Muscle layer of duodenum (tissue), 2 donors: ENCODE results near the gene CSAD.

Source experiments
- H3K27ac ChIP-seq: one replicate; pipeline ENCODE4 v1.7.0; 2013; ENCODE audit warnings: mild to moderate bottlenecking, low read length
- H3K27me3 ChIP-seq: one replicate; pipeline ENCODE4 v1.7.0; 2013; ENCODE audit warnings: low read depth, mild to moderate bottlenecking, control low read depth, low read length
- H3K36me3 ChIP-seq, 2 donors: one replicate each; pipeline ENCODE4 v1.7.0; 2013; ENCODE audit warnings: low read length in 2 of 2, control low read depth in 1 of 2, mild to moderate bottlenecking in 1 of 2; ENCODE audit not compliant: insufficient read depth in 2 of 2, control insufficient read depth in 1 of 2
- H3K4me1 ChIP-seq, 2 donors: one replicate each; pipeline ENCODE4 v1.7.0; 2013; ENCODE audit warnings: low read length in 2 of 2, mild to moderate bottlenecking in 2 of 2, control low read depth in 1 of 2, moderate library complexity in 1 of 2; ENCODE audit not compliant: insufficient read depth in 2 of 2, control insufficient read depth in 1 of 2
- H3K4me3 ChIP-seq, 2 donors: one replicate each; pipeline ENCODE4 v1.7.0; 2013; ENCODE audit warnings: low read length in 2 of 2, low read depth in 1 of 2, mild to moderate bottlenecking in 1 of 2
- H3K9me3 ChIP-seq, 2 donors: one replicate each; pipeline ENCODE4 v1.7.0; 2013; ENCODE audit warnings: low read length in 2 of 2, control low read depth in 1 of 2, mild to moderate bottlenecking in 1 of 2; ENCODE audit not compliant: control insufficient read depth in 1 of 2
- donor health status: healthy.

The CSAD gene, protein sequence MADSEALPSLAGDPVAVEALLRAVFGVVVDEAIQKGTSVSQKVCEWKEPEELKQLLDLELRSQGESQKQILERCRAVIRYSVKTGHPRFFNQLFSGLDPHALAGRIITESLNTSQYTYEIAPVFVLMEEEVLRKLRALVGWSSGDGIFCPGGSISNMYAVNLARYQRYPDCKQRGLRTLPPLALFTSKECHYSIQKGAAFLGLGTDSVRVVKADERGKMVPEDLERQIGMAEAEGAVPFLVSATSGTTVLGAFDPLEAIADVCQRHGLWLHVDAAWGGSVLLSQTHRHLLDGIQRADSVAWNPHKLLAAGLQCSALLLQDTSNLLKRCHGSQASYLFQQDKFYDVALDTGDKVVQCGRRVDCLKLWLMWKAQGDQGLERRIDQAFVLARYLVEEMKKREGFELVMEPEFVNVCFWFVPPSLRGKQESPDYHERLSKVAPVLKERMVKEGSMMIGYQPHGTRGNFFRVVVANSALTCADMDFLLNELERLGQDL

DNA sequence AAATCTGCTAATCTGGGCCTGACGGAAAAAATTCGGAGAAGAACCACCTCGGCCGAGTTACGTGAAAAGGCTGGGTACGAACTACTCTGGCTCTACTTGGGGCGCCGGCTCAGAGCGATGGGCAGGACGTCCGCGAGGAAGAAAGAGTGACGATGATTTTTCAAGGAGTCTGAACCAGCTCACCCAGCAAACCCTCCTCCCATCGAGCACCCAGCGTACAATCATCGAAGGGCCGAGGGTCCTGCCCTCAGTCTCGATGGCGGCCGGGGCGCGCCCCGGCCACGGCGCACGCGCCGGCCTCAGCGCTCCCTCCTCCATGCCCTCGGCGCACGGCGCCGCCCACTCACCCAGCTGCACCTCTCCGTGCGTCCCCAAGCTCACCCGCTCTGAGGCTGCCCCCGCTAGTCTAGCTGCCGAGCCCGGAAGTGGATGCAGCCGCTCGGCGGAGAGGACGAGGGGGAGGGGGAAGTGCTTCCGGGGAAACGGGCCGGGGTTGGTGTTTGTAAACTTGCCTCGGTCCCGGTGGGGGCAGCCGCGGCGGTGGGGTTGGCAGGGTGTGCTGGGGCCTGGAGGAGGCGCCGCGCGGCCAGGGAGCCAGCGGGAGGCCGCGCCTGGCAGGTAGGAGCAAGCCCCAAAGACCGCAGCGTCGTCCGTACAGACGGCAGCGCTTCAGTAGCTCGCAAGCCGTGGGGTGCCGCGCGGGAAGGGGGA is at the start of gene CSAD, which contains the start of gene ZNF740:
TSS of gene CSAD (minus strand) at position 706 of the 711 bp plus-strand sequence. CDS start 7,455 bp downstream, outside the sequence.
TSS of gene ZNF740 (plus strand) at position 503 of the 711 bp plus-strand sequence. CDS start 1,262 bp downstream, outside the sequence.
- peaks cover 22 to 24% of the 10 kb centered on the region in 2 donors for H3K36me3 ChIP-seq
- H3K27me3 ChIP-seq = no peaks in the 10 kb centered on the region
- H3K4me1 ChIP-seq = peaks cover 21 to 41% of the 10 kb centered on the region in 2 donors
- peak within 1 kb of the TSS; percentile 80 for H3K27ac ChIP-seq
- H3K9me3 ChIP-seq = no peaks in the 10 kb centered on the region
- H3K4me3 ChIP-seq = peak within 1 kb of the TSS; percentile 77 to 86

DNA sequence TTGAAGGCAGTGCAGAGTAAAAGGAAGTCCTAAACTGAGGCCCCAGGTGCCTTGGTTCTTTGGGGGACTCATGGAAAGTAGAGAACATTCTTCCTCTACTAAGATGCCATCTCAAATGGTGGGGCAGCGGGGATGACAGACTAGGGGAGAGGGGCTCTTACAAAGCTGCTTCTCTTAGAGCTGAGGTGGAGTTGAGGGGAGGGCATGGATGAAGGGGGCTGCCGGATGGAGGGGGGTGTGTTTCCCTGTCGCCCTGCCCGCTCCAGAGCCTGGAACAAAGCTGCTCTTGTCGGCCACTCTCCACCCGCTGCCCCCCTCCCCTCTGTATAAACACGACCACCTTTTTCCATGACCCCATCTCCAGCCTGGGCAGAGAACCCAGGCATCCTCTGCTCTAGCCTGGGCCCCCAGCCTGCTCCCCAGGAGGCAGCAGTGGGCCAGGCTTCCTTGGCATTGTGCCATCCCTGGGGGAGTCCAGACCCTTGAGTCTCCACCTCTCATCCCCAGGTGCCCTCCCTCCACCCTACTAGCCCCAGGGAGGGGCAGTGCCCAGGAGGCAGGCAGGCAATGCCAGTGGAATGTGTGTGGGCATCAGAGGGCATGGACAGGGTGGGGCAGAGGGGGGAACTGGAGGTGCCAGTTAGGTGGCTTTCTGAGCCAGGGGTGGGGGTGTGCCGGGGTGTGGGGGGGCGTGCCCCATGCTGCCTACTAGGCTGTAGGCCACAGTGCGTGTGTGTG is 49.6 kb upstream of the CSAD start:
- H3K4me1 ChIP-seq = peaks cover 15 to 54% of the 10 kb centered on the region in 2 donors
- peak overlapping the region; percentile 21 for H3K27ac ChIP-seq
- H3K4me3 ChIP-seq = peak overlapping the region in 1 of 2 donors; percentile 76
- no peaks in the 10 kb centered on the region for H3K27me3 ChIP-seq
- H3K36me3 ChIP-seq = peaks cover 0 to 14% of the 10 kb centered on the region in 2 donors
- no peaks in the 10 kb centered on the region for H3K9me3 ChIP-seq

DNA sequence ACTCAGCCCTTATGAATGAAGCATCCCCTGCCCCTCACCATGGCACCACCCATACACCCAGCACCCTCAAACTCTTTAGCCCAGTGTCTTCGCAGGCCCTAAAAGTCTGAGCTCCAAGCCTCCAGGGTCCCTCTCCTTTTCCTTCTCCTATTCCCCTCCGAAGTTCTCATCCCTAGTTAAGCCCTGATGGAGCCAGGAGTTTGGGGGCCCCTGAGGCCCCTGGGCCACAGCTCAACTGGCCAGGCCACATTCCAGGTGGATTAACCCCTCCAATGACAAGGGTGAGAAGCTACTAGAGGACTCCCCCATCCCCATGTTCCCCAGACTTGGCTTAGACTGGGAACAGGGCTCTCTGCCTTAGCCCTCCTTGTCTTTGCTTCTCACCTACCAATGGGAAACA is 48.7 kb upstream of the CSAD start:
- no peaks in the 10 kb centered on the region for H3K27me3 ChIP-seq
- H3K9me3 ChIP-seq = no peaks in the 10 kb centered on the region
- H3K4me3 ChIP-seq = no peak overlapping the region
- H3K27ac ChIP-seq = peak overlapping the region; percentile 21
- H3K4me1 ChIP-seq = peaks cover 21 to 59% of the 10 kb centered on the region in 2 donors
- peaks cover 0 to 14% of the 10 kb centered on the region in 2 donors for H3K36me3 ChIP-seq

DNA sequence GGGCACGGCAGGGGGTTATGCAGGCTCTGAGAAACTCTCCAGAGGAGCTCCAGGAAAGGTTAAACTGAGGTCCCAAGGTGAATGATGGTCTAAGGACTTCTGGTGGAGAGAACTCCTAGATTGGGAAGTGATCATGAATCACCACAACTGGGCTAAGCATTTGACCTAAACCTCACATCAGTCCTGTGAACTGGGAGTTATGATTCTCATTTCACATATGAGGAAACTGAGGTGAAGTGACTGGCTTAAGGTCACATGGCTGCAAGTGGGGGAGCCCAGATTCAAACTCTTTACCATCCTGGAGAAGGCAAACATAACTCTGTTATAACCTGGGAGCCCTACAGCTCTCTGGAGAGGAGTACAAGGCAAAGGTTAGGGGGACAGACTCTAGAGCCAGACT is 47.1 kb upstream of the CSAD start:
- Histone ChIP-seq H3K36me3 (peaks cover 0 to 14% of the 10 kb centered on the region in 2 donors), H3K9me3 (no peaks in the 10 kb centered on the region), H3K27ac (no peak overlapping the region), H3K4me3 (no peak overlapping the region), H3K4me1 (peaks cover 19 to 58% of the 10 kb centered on the region in 2 donors), H3K27me3 (no peaks in the 10 kb centered on the region)

DNA sequence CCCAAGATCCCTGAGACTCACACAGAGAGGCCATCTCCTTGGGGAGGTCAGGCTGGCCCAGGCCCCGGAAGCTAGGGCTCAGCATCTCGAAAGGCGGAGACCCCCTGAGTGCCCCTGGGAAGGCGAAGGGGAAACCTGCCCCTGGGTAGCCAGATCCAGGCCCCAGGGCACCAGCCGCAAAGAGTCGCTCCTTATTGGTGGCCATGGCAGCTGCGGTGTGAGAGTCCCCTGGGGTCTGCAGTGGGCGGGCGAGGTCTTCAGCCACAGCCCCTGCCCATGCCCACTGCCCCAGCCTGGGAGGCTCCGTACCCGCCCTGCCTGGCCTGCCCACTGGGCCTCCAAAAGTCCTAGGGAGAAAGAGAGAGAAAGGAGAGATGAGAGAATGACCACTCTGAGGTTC is 46.6 kb upstream of the CSAD start:
- Histone ChIP-seq H3K4me1 (peaks cover 19 to 58% of the 10 kb centered on the region in 2 donors), H3K27ac (no peak overlapping the region), H3K27me3 (no peaks in the 10 kb centered on the region), H3K9me3 (no peaks in the 10 kb centered on the region), H3K4me3 (no peak overlapping the region), H3K36me3 (peaks cover 0 to 14% of the 10 kb centered on the region in 2 donors)

DNA sequence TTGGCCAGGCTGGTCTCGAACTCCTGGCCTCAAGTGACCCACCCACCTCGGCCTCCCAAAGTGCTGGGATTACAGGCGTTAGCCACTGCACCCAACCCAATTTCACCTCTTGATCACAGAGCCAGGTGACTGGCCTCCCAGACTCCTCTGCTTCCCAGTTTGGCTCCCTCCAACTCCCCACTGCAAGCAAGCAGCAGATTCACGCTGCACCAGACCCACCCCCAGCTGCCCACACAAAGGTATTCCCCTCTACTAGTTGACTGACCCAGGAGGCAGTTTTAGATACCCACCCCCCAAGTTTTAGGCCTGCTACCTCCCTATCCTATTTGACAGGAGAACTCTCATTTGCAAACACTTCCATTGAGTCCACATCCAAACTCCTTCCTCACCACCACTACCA is 46.1 kb upstream of the CSAD start:
- no peak overlapping the region for H3K4me3 ChIP-seq
- H3K4me1 ChIP-seq = peaks cover 23 to 62% of the 10 kb centered on the region in 2 donors
- H3K9me3 ChIP-seq = no peaks in the 10 kb centered on the region
- H3K36me3 ChIP-seq = peaks cover 0 to 14% of the 10 kb centered on the region in 2 donors
- H3K27ac ChIP-seq = no peak overlapping the region
- no peaks in the 10 kb centered on the region for H3K27me3 ChIP-seq

DNA sequence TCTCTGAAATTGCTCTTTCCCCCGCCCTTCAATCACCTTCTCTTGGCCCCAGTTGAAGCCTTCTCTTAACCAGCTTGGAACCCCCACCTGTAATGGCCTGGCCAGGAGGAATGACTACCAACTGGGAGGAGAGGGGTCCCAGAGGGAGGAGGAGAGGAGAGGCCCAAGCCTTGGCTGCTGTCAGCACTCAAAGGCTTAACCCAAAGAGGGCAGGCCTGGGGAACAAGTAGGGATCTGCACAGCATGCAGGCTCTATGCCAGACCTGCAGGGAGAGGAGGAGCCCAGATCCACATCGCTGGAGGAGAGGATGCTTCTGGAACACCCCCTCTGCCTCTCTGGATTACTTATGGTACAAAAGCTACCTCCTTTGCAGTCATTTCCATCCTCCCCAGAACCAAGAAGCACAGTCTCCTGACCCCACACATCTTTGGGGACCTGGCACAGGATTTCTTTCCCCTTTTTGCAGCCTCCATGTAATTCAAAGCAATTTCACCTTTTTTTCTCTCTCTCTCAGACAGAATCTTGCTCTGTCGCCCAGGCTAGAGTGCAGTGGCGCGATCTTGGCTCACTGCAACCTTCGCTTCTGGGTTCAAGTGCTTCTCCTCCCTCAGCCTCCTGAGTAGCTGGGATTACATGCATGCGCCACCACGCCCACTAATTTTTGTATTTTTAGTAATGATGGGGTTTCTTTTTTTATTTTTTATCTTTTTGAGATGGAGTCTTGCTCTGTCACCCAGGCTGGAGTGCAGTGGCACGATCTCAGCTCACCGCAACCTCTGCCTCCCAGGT is 45.1 kb upstream of the CSAD start:
- no peaks in the 10 kb centered on the region for H3K9me3 ChIP-seq
- no peaks in the 10 kb centered on the region for H3K27me3 ChIP-seq
- H3K27ac ChIP-seq = no peak overlapping the region
- peaks cover 0 to 14% of the 10 kb centered on the region in 2 donors for H3K36me3 ChIP-seq
- H3K4me1 ChIP-seq = peaks cover 23 to 52% of the 10 kb centered on the region in 2 donors
- no peak overlapping the region for H3K4me3 ChIP-seq

DNA sequence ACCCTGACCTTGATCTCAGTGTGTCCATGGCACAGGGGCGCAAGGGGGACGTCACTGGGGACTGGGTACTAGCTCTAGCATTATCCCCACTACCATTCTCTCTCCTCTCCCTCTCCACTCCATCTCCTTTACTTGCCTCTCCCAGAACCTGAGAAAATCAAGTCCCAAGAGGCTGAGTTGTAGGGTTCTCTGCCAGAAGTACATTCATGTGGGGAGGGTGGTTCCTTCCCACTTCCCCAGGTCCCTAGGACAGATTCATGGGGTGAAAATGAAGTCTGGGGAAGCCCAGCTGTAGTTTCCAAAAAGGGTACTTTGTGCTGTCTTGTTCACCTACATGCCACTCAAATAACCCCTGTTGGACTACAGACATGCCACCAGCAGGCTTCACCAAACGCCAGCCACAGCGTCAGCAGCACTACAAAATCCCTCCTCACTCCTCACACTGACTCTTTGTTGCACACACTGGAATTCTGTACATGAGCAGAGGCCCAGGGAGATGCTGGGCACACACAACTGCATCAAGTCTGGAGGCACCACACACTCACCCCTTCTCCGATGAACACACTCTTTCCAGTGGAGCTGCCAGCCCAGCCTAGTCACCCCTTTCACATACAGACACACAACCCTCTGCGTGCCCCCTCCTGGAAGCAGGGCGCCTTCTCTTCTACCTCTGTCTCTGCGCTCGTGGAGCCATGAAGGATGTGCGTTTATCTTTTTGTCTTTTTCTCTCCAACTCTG is 44.3 kb upstream of the CSAD start:
- no peak overlapping the region for H3K4me3 ChIP-seq
- peak overlapping the region; percentile 42 for H3K27ac ChIP-seq
- H3K27me3 ChIP-seq = no peaks in the 10 kb centered on the region
- H3K4me1 ChIP-seq = peaks cover 23 to 44% of the 10 kb centered on the region in 2 donors
- H3K36me3 ChIP-seq = peaks cover 0 to 14% of the 10 kb centered on the region in 2 donors
- no peaks in the 10 kb centered on the region for H3K9me3 ChIP-seq

DNA sequence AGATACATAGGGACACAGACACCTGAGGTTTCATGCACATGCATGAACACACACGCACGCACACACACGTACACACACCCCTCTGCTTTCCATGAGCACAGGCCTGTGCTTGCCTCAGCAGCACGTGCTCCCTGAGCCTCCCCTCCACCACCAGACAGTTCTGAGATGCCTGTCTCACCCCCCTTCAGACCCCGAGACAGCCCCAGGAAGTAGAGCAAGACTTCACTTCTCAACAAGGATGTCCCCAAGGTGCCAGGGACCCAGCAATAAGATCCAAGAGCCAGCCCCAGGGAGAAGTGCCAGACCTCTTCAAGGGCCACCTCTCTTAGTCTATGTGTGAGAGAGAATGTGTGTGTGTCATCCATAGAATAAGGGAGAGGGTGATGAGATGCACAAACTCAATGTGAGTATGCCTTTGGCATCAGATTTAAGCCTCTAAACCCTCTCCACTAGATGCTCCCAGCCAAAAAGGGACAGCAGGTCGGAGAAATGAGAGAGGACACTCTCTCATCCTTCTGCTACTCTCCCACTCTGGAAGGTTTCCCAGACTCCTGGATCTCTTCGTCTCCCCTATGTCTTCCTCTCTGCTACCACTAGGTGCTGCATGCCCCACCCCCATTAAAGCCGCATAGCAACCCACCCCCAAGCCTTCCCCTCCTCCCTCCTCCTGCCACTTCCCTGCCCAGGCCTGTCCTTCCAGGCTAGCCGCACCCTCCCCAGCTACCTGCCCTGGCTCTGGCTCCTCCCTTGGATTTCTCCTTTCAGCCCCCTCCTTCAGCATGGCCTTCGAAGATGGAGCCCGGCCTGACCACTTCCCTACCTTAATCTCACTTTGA is 43.6 kb upstream of the CSAD start:
- Histone ChIP-seq H3K9me3 (no peaks in the 10 kb centered on the region), H3K27me3 (no peaks in the 10 kb centered on the region), H3K4me1 (peaks cover 23 to 42% of the 10 kb centered on the region in 2 donors), H3K4me3 (no peak overlapping the region), H3K27ac (peak overlapping the region; percentile 74), H3K36me3 (peaks cover 0 to 14% of the 10 kb centered on the region in 2 donors)
